ENCODE measurements around the gene BMAL2.

BMAL2 gene

DNA sequence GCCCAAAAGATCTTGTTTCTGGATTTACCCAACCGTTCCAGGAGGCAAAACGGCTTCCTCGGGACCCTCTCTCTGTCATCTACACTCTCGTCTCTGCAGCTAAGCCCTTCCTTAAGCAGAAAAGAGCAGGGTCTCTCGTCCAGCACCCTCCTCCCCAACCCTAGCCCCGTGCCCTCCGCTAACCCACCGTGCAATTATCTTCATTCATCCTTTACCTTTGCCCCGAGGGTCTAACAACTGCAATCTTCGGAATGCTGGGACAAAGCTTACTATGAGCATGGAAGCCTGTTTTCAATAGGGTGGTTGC is 276 bp upstream of the BMAL2 start:
- no peak for DNase-seq
- H3K4me1 ChIP-seq, result peaks cover 0 to 40% (median 18%) of the 10 kb centered on the region in 4 donors
- peak overlapping the region; percentile 66 to 77 for H3K4me3 ChIP-seq
- no peaks in the 10 kb centered on the region for H3K9me3 ChIP-seq
- no peaks in the 10 kb centered on the region for H3K27me3 ChIP-seq
- H3K36me3 ChIP-seq, result peaks cover 0 to 5% (median 4%) of the 10 kb centered on the region in 3 donors
- H3K27ac ChIP-seq, result peak overlapping the region; percentile 48 to 59
- TF ChIP-seq, protein P1, sequence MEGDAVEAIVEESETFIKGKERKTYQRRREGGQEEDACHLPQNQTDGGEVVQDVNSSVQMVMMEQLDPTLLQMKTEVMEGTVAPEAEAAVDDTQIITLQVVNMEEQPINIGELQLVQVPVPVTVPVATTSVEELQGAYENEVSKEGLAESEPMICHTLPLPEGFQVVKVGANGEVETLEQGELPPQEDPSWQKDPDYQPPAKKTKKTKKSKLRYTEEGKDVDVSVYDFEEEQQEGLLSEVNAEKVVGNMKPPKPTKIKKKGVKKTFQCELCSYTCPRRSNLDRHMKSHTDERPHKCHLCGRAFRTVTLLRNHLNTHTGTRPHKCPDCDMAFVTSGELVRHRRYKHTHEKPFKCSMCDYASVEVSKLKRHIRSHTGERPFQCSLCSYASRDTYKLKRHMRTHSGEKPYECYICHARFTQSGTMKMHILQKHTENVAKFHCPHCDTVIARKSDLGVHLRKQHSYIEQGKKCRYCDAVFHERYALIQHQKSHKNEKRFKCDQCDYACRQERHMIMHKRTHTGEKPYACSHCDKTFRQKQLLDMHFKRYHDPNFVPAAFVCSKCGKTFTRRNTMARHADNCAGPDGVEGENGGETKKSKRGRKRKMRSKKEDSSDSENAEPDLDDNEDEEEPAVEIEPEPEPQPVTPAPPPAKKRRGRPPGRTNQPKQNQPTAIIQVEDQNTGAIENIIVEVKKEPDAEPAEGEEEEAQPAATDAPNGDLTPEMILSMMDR (IDR thresholded peaks at IDR 0.05), result no peak
- intact Hi-C loops (cut with DNase I; ENCODE audit: low total_unique reads), result no loop called here

DNA sequence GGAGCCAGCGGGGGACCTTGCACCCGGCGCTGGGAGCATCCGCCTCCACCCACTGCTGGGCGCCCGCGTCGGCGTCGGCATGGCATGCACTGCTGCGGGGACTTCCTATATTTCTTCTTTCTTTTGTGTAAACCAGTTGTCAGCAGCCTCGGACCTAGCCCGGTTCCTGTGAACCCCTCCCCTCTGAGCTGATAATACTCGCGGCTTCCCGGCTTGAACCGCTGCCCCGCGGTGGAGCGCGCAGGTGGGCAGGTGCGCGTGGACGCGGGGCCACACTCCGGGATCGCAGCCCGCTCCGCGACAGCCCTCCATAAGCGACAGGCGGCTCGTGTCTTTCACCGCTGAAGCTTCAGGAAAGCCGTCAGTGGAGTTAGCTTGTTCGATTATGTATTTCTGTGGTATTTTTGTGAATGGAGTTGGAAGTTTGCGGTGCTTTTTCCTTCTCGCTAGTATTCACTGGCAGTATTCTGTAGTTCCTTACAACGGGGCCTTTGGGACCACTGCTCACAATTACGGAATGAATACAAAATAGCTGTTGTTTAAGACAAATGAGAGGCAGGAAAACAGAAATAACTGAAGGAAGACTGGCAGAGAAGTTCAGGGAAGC is 870 bp downstream of the BMAL2 start:
- H3K27ac ChIP-seq, result peak overlapping the region; percentile 48 to 59
- peak; percentile 41 to 69 for DNase-seq
- intact Hi-C loops (cut with DNase I; ENCODE audit: low total_unique reads), result no loop called here

DNA sequence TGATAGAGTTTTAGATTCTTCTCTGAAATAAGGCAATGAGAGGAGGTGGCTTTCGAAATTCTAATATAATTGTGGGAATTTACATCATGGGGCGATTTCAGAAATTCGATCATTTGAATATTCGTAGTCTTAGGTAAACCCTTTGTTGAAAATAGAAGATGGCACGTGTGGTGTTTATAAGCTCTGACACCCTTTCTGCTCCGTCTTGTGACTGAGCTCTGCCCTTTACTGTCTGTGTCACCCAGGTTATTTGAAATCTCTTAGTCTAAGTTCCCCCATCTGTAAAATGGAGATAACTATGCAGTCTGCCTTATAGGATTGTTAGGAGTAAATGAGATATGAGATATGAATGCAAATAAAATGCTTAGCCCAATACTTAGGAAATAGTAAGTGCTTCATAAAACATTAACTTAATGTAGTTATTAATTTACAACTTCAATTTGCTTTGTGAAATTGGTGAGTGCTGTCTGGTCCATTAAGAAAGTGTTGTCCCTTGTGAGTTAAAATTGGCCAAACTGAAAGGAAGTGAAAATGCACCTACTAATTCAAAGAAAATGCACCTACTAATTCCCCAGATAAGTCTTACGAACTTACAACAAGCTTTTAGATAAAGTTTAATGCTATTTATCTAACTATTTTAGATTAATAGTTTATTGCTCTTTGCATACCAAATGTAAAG is 1.5 kb downstream of the BMAL2 start:
- Histone ChIP-seq H3K4me1 (peaks cover 0 to 40% (median 18%) of the 10 kb centered on the region in 4 donors), H3K27ac (no peak overlapping the region)

More for the DNA sequence above, 870 bp downstream of the BMAL2 start:
- TF ChIP-seq, protein P1 (IDR thresholded peaks at IDR 0.05), result no peak
- H3K4me1 ChIP-seq, result peaks cover 0 to 40% (median 18%) of the 10 kb centered on the region in 4 donors
- no peaks in the 10 kb centered on the region for H3K9me3 ChIP-seq
- H3K27me3 ChIP-seq, result no peaks in the 10 kb centered on the region
- peak overlapping the region; percentile 66 to 77 for H3K4me3 ChIP-seq
- no peaks in the 10 kb centered on the region for H3K36me3 ChIP-seq

DNA sequence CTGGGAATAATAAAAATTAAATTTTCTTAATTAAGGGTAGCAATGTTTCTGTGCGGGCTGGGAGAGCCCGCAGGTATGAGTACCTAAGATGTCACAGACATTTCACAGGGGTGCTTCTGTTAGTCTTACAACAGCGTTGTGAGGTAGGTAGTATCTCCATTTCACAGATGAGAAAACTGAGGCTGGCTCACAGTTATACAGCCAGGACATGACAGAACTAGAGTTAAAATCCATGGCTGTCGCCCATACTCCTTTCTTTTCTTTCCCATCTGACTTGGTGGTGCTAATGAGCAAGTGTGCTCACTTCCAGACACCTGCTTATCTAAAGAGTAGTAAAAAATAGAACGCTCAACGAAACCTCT is 2.1 kb downstream of the BMAL2 start:
- no peak for DNase-seq
- peaks cover 0 to 40% (median 18%) of the 10 kb centered on the region in 4 donors for H3K4me1 ChIP-seq
- H3K27me3 ChIP-seq, result no peaks in the 10 kb centered on the region
- H3K36me3 ChIP-seq, result no peaks in the 10 kb centered on the region
- intact Hi-C loops (cut with DNase I; ENCODE audit: low total_unique reads), result no loop called here
- H3K27ac ChIP-seq, result no peak overlapping the region
- TF ChIP-seq, protein P1 (IDR thresholded peaks at IDR 0.05), result no peak
- H3K9me3 ChIP-seq, result no peaks in the 10 kb centered on the region
- no peak overlapping the region for H3K4me3 ChIP-seq

More for the DNA sequence above, 1.5 kb downstream of the BMAL2 start:
- H3K9me3 ChIP-seq, result no peaks in the 10 kb centered on the region
- TF ChIP-seq, protein P1 (IDR thresholded peaks at IDR 0.05), result no peak
- H3K27me3 ChIP-seq, result no peaks in the 10 kb centered on the region
- no peaks in the 10 kb centered on the region for H3K36me3 ChIP-seq
- intact Hi-C loops (cut with DNase I; ENCODE audit: low total_unique reads), result no loop called here
- peak overlapping the region; percentile 66 to 77 for H3K4me3 ChIP-seq
- DNase-seq, result no peak

DNA sequence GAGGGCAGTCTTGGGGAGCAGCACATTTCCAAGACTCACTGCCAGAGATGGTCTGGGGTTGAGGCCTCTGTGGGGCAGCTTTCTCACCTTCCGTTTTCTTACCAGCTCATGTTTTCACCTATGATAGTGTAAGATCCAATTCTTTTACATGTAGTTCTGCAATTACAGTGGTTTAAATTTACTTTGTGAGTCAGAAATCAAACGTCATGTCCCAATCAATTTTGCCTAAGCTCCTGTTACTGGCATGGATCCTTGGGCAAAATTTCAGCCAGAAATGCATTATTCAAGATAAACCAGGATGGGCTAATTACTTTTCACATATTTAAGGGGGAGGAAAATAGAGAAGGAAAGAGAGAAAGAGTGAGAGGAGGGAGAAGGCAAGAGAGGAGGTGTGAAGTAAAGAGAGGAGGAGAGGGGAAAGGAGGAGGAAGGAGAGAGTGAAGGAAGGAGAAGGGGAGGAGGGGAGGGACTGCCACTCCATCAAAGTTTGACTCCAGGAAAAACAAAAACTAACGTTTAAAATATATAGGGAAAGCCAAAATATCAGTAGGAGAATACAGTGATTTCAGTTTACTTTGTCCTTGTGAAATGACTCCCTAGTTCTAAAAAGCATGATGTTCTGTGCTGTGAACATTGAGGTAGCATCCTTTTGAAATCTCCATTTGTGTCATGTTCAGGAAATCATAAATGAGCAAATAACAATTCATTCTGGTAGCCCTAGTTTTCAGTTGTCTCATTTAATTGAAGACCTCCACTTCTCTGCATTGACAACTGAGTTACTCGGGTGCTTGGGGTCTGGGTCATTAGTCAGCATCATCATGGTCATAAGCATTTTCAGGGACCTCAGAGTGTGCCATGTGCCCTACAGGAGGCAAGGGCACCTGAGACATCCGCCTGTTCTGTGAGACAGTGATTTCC is 3.0 kb downstream of the BMAL2 start:
- DNase-seq, result no peak
- Histone ChIP-seq H3K27ac (peak overlapping the region in 1 of 2 donors; percentile 8), H3K36me3 (no peaks in the 10 kb centered on the region), H3K9me3 (no peaks in the 10 kb centered on the region), H3K27me3 (no peaks in the 10 kb centered on the region), H3K4me1 (peaks cover 0 to 39% (median 17%) of the 10 kb centered on the region in 4 donors), H3K4me3 (no peak overlapping the region)
- TF ChIP-seq, protein P1 (IDR thresholded peaks at IDR 0.05), result no peak
- intact Hi-C loops (cut with DNase I; ENCODE audit: low total_unique reads), result no loop called here
